GM12873 (cell line): ENCODE results near the gene PLCG1.

Source experiments
- TF ChIP-seq, protein P1 (sequence below): IDR thresholded peaks from 2 replicates; pipeline ENCODE4 v1.5.1; 2012; ENCODE audit warnings: low read depth, mild to moderate bottlenecking, moderate library complexity, low read length, control low read depth; ENCODE audit not compliant: insufficient read depth; ENCODE audit errors: missing control alignments

Gene PLCG1

GRCh38 chr20:41136680-41137613 lies at the start of gene PLCG1:
Gene PLCG1 (plus strand): TSS chr20:41137543. CDS start chr20:41137642, 99 bp downstream.
- TF ChIP-seq, protein P1, sequence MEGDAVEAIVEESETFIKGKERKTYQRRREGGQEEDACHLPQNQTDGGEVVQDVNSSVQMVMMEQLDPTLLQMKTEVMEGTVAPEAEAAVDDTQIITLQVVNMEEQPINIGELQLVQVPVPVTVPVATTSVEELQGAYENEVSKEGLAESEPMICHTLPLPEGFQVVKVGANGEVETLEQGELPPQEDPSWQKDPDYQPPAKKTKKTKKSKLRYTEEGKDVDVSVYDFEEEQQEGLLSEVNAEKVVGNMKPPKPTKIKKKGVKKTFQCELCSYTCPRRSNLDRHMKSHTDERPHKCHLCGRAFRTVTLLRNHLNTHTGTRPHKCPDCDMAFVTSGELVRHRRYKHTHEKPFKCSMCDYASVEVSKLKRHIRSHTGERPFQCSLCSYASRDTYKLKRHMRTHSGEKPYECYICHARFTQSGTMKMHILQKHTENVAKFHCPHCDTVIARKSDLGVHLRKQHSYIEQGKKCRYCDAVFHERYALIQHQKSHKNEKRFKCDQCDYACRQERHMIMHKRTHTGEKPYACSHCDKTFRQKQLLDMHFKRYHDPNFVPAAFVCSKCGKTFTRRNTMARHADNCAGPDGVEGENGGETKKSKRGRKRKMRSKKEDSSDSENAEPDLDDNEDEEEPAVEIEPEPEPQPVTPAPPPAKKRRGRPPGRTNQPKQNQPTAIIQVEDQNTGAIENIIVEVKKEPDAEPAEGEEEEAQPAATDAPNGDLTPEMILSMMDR, result no peak

GRCh38 chr20:41087777-41088176 lies 49.6 kb upstream of the PLCG1 start:
- TF ChIP-seq, protein P1, result no peak

GRCh38 chr20:41089555-41089954 lies 47.8 kb upstream of the PLCG1 start:
- TF ChIP-seq, protein P1, result no peak

- TF ChIP-seq, protein P1, result no peak
These were observed 45.4 kb upstream of the PLCG1 start for GRCh38 chr20:41091927-41092326.

DNA sequence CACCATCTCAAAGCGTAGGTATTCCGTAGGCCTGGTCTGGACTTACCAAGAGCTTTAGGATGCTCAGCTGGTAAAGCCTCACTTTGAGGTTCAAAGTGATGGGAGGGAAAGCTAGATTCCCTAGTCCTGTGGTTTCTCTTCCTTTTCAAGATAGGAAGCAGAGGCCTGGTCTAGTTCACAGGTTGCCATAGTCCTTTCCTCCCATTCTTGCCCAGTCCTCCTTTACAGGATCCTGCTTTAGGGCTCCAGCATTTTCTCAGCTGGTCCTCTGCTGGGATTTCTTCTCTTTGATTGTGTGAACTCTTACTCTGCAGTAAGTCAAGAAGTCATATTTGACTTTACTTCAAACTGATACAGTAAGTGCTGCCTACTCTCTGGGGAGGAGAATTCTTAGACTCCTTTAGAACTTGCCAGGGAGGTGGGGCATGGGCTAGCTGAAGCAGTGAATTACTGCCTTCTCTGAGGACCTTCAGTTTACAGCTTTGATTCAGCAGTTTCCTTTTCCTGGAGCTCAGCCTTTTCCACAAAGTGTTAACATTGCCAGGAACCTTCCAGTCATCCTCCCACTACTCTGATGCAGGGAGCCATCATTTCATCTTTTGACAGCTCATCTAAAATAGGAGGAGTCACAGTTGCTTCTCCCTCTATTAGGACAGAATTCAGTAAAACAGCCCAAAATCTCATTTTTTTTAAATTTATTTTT lies 42.8 kb upstream of the PLCG1 start:
- TF ChIP-seq, protein P1, result no peak

GRCh38 chr20:41095110-41095969 lies 42.0 kb upstream of the PLCG1 start:
- TF ChIP-seq, protein P1, result peak; percentile 76
